CD4-positive, alpha-beta T cell treated with Interleukin-17A for 1 hour (primary cell): ENCODE data around the gene BRAP.
"Not testable (repeated sequence)": the region's sequence is repeated elsewhere in the genome, so short reads cannot be mapped to it uniquely, and the experiment has no call there.

ENCODE experiments used
- DNase-seq: peaks from one replicate; pipeline ENCODE4 v3.0.0-alpha.2; 2020

BRAP gene

GRCh38 chr12:111672822-111673381 lies 12.9 kb downstream of the BRAP start:
- DNase-seq, result no peak

DNA sequence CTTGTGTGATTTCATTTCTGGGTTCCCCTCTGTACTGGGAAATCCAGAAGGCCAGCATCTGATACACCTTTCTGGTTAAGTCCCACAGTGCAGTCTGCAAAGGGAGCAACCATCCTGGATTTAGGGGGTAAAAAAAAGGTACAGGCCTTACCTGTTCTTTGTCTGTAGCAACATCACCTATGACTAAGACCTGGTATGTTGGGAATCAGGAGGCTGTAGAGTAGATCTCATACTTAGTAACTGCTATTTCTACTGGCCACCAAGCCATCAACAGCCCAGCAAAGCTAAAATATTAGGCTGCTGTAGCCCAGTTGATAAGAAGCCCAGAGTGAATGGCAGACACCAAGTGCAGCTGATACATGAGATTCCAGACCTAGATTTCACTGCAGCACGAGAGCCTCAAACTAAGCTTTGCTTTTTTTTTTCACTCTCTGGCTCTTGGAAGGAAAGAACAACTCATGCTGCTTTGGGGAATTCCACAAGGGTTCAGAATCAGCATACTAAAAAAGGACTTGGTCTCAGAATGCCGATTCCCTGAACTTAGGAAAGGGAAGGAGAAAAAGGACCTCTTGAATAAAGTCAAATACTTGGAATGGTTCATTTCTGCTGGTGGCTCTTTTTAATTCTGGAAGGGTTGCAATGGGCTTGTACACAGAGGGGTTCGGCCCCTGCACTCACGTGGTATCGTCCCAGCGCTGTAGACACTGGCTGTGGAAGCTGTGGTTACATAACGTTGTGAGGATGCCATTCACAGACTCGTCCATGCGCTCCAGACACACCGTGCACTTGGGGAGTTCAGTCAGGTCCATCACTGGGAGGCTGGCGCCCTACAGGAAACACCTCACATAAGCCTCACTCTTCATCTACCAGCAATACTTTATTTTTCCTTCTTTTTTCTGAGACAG lies 20.5 kb downstream of the BRAP start:
- DNase-seq, result no peak

- no peak for DNase-seq
Observed at GRCh38 chr12:111664499-111664898, 21.3 kb downstream of the BRAP start.

GRCh38 chr12:111656016-111656415 lies 29.7 kb downstream of the BRAP start:
- DNase-seq, result no peak

- DNase-seq, result no peak
Observed at GRCh38 chr12:111655356-111655755, 30.4 kb downstream of the BRAP start.

DNA sequence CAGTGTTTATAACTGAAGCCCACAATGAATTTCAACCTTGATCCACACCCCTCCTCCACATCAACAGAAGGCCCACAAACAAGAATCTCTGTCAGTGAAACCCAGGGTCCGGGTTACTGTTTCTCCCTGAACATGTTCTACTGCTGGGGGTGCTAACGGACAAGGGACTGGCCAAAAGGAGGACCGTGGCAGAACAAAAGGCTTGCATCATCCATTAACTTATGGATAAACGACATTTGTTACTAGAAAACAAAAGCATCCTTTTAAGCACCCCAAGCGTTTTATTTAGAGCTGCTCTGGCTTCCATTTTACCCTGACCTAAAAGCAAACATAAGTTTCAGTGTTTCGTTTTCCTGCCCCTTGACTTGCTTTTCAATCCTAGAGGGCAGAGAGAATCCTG lies 32.2 kb downstream of the BRAP start:
- no peak for DNase-seq

- DNase-seq, result not testable (repeated sequence)
Observed at GRCh38 chr12:111652530-111652929, 33.2 kb downstream of the BRAP start.

DNA sequence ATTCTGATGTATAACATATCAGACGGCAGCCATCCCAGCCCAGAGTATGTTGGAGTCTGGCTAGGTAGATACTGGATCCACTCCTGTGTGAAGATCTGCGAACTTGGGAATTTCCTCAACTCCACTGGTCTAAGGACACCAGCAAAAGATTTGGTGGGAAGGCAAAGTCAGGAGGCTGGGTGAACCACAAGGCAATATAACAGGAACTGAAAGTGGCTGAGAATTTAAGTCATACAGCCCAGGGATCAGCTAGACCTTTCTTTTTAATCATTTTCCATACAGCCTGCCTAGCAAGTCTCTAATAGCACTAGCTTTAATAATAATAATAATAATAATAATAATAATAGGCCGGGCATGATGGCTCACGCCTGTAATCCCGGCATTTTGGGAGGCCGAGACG lies 34.8 kb downstream of the BRAP start:
- no peak for DNase-seq

DNA sequence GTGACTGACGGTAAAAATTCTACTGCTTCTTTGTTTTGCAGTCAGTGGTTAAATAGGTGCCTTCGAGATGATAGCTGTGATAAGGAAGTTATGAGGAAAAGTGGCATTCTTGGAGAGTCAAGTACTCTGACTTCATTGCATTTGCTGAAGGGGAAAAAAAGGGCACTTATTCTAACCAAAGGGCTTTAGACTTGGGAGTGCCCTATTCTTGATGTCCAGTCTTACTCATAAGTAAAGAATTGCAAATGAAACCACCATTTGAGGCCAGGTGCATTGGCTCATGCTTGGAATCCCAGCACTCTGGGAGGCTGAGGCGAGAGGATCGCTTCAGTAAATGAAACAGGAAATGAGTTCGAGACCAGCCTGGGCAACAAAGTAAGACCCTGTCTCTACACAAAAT lies 40.3 kb downstream of the BRAP start:
- no peak for DNase-seq

DNA sequence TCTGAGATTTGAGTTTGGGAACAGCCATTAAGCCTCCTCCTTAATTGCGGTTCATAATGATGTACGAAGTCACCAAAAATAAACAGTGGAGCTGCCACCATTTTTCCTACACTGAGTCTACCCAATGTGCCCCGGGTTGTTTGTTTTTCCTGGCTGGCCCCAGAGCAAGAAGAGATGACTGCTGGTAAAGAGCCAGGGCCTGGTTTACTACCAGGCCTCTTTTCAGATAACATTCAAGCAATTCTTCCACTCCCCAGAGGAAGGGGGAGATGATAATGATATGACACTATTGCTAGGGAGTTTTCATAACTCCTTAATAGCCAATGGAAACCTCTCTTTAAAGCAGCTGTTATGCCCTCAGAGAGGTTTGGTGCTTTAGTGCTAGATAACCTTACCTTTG lies 42.3 kb downstream of the BRAP start:
- DNase-seq, result no peak

GRCh38 chr12:111642681-111643426 lies 42.9 kb downstream of the BRAP start:
- DNase-seq, result no peak

GRCh38 chr12:111640506-111640905 lies 45.2 kb downstream of the BRAP start:
- DNase-seq, result no peak

DNA sequence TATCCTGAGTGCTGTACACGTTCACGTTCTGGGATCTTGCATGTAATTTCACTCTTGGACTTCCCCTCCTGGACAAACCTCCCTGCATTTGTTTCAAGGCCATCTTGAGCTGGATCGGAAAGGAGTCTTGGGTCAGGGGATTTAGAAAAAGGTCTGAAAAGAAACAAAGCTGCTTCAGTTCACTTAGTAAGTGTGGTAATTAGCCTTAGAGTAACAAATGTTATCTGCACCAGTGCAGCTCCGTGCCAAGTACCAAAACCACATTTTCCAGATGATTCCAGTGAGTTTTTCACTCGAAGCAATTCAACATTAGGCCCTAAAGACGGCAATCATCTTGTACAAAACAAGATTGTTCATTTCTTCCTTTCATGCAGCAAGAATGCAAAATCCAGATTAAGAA lies 47.2 kb downstream of the BRAP start:
- no peak for DNase-seq

GRCh38 chr12:111636209-111636945 lies 49.4 kb downstream of the BRAP start:
- no peak for DNase-seq

- no peak for DNase-seq
Observed at GRCh38 chr12:111635524-111635923, 50.2 kb downstream of the BRAP start.

DNA sequence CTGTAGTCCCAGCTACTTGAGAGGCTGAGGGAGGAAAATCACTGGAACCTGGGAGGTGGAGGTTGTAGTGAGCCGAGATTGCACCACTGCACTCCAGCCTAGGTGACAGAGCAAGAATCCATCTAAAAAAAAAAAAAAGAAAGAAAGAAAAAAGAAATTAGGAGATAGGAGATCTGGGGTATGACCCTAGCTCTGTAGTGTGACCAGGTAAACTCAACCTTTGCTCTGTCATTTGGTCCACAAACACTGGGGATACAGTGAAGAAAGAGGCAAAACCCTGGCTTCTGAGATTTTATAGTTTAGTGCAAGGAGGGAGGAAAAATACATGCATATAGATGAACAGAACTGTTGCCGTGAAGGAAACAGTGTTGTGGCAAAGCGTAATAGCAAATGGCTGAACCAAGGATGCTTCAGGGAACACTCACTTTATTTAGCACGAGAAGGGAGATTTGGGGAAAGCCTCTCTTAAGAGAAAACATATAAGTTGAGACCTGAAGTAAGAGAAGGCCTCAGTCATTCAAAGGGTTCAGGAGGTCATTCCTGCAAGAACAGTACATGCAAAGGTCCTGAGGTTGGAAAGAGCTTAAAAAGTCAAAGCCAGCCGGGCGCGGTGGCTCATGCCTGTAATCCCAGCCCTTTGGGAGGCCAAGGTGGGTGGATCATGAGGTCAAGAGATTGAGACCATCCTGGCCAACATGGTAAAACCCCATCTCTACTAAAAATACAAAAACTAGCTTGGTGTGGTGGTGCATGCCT lies 57.1 kb downstream of the BRAP start:
- no peak for DNase-seq

- no peak for DNase-seq
Observed at GRCh38 chr12:111626230-111626629, 59.5 kb downstream of the BRAP start.

DNA sequence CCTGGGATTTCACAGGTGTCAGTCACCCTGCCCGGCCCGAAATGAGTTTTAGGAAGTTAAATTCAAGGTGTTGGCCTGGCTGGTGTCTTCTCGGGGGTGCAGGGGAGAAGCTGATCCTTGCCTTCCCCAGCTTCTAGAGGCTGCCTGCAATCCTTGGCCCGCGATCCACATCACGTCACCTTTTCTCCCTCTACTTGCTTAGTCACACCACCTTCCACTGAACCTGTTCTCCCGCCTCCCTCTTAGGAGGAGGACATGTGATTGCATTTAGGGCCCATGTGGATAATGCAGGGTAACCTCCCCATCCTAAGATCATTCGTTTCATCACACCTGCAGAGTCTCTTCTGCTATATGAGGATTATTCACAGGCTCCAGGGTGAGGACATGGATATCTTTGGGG lies 61.2 kb downstream of the BRAP start:
- no peak for DNase-seq

- DNase-seq, result not testable (repeated sequence)
Observed at GRCh38 chr12:111617841-111618240, 67.9 kb downstream of the BRAP start.

DNA sequence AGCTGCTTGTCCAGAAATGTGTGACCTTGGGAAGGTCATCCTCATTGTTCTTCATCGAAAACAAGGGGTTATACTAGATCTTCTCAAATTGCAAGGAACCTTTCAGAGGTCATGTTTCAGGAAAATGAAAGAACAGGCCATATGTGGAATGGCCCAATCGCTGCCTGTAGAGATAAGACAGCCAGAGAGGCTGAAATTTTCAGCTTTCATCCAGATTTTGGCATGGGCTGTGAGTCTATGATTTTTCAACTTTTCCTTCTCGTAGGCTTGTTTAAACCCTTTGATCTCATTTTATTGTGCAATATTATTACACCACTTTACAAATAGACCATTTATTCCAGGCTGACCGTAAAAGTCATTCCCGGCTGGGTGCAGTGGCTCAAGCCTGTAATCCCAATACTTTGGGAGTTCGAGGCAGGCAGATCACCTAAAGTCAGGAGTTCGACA lies 69.6 kb downstream of the BRAP start:
- no peak for DNase-seq

DNA sequence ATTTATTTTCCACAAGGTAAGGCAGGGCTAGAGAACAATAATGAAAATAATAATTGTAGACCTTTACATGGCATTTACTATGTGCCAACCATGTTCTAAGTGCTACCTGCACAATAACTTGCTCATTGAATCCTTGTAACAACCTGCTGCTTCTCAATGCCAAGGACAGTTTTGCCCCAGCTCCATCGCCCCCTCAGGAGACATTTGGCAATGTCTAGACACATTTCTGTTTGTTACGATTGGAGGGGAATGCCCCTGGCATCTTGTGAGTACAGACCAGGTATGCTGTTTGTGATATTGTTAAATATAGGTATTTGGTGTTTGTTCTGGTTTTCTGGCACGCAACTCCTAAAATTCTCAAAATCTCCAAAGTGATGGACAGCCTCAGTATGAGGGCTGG lies 78.5 kb downstream of the BRAP start:
- DNase-seq, result no peak

- DNase-seq, result no peak
Observed at GRCh38 chr12:111606767-111607230, 79.0 kb downstream of the BRAP start.
